Right atrium auricular region (tissue), 2 donors: ENCODE data around the gene PICK1. TPM values are rescaled to one million over a fixed set of nuclear protein-coding genes. Genes with fewer than 3 reads are reported as not detected.

Source experiments
- DNase-seq: peaks from one replicate; pipeline ENCODE4 v3.0.0-alpha.2; 2019; ENCODE audit warnings: low spot score
- H3K27ac ChIP-seq, 2 donors: fragments of 200-600 bp; sonication (generic); 1 replicate in 1 of 2; 2 replicates in 1 of 2; pipeline ENCODE4 v1.5.1; 2016 to 2019
- H3K27me3 ChIP-seq, 2 donors: fragments of 200-600 bp; sonication (generic); one replicate each; pipeline versions ENCODE4 v1.5.1 to v1.6.0; 2017 to 2019
- H3K36me3 ChIP-seq: fragments of 200-600 bp; sonication (generic); one replicate; pipeline ENCODE4 v1.5.1; 2016
- H3K4me1 ChIP-seq, 2 donors: fragments of 200-600 bp; sonication (generic); one replicate each; pipeline versions ENCODE4 v1.5.1 to v1.6.0; 2017 to 2019
- H3K4me3 ChIP-seq, 2 donors: fragments of 200-600 bp; sonication (generic); 1 replicate in 1 of 2; 2 replicates in 1 of 2; pipeline ENCODE4 v1.5.1; 2017 to 2019; ENCODE audit warnings: mild to moderate bottlenecking in 1 of 2, moderate library complexity in 1 of 2
- H3K9me3 ChIP-seq, 2 donors: fragments of 200-600 bp; sonication (generic); one replicate each; pipeline ENCODE4 v1.5.1; 2019
- total RNA-seq, 2 donors: library from RNA; depleted of rRNA; stranded (reverse); fragments of >200 nt; gene quantifications; one replicate each; pipeline ENCODE4 v1.1.0, GENCODE V29; 2016
- TF ChIP-seq, protein P1 (sequence below), 2 donors: fragments of 200-600 bp; sonication (generic); IDR thresholded peaks; one replicate each; pipeline ENCODE4 v1.5.1; 2019; ENCODE audit warnings: antibody characterized with exemption in 2 of 2

PICK1 gene
- total RNA-seq, 2 donors from 2014 or later: 33.1 to 36.0 TPM

DNA sequence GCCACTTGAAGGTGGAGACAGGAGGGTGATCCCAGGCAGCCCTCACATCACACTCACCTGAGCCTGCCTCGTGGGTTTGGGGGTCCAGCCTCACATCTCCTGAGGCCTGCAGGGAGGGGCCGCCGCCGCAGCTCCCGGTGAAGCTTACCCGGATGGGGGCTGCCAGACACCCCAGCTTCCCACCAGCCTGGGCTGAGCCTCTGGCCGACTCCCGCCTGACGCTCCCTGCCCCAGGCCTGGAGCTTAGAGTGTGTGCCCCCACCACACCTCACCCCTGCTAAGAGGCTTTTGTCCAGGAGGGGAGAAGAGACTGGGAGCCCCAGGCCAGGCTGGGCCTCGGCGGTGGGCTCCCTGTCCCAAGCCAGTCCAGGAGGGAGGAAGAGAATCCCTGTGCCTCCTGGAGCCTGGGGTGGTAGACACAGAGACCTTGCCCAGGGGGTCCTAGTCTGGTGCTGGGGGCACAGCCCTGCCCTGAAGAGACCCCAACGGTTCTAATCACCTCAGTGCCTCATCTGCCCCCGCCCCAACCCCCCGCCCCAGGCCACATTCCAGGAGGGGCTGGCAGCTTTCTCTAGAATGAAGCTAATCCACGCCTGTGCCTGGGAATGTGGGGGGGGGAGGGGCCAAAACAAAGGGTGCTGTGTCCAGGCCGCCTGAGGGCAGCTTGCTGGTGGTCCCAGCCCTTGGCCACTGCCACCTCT, 26.9 kb downstream of the PICK1 start, which contains the start of gene SLC16A8:
TSS of gene SLC16A8 (minus strand) at position 254 of the 701 bp plus-strand sequence. CDS start 1,311 bp downstream, outside the sequence.
- H3K9me3 ChIP-seq: no peaks in the 10 kb centered on the region
- no peak for DNase-seq
- H3K27me3 ChIP-seq: no peaks in the 10 kb centered on the region
- peaks cover 0 to 30% of the 10 kb centered on the region in 2 donors for H3K4me1 ChIP-seq
- no peak within 1 kb of the TSS for H3K4me3 ChIP-seq
- no peaks in the 10 kb centered on the region for H3K36me3 ChIP-seq
- TF ChIP-seq, protein P1, sequence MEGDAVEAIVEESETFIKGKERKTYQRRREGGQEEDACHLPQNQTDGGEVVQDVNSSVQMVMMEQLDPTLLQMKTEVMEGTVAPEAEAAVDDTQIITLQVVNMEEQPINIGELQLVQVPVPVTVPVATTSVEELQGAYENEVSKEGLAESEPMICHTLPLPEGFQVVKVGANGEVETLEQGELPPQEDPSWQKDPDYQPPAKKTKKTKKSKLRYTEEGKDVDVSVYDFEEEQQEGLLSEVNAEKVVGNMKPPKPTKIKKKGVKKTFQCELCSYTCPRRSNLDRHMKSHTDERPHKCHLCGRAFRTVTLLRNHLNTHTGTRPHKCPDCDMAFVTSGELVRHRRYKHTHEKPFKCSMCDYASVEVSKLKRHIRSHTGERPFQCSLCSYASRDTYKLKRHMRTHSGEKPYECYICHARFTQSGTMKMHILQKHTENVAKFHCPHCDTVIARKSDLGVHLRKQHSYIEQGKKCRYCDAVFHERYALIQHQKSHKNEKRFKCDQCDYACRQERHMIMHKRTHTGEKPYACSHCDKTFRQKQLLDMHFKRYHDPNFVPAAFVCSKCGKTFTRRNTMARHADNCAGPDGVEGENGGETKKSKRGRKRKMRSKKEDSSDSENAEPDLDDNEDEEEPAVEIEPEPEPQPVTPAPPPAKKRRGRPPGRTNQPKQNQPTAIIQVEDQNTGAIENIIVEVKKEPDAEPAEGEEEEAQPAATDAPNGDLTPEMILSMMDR (IDR thresholded peaks at IDR 0.05): no peak
- H3K27ac ChIP-seq: no peak within 1 kb of the TSS

DNA sequence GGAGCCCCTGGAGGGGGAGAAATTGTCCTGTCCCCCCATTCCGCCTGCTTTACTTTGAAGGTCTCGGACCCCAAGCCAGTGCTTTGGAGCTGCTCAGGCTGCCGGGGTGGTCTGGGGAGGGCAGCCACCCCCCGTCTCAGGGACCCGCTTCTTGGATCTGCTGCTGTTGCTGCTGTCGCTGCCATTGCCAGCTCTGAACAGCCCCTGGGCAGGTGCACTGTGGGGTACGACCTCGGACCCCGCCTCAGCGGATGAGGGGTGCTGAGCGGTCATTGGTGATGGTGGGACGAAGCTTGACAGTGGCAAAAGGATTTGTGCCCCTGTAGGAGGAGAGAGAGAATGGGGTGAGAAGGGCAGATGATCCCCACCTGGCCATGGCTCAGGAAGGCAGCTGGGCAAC, 27.9 kb downstream of the PICK1 start:
- H3K4me1 ChIP-seq: peaks cover 0 to 37% of the 10 kb centered on the region in 2 donors
- TF ChIP-seq, protein P1 (IDR thresholded peaks at IDR 0.05): no peak
- no peaks in the 10 kb centered on the region for H3K9me3 ChIP-seq
- DNase-seq: no peak
- no peak overlapping the region for H3K4me3 ChIP-seq
- H3K27me3 ChIP-seq: no peaks in the 10 kb centered on the region
- H3K36me3 ChIP-seq: no peaks in the 10 kb centered on the region
- no peak overlapping the region for H3K27ac ChIP-seq

DNA sequence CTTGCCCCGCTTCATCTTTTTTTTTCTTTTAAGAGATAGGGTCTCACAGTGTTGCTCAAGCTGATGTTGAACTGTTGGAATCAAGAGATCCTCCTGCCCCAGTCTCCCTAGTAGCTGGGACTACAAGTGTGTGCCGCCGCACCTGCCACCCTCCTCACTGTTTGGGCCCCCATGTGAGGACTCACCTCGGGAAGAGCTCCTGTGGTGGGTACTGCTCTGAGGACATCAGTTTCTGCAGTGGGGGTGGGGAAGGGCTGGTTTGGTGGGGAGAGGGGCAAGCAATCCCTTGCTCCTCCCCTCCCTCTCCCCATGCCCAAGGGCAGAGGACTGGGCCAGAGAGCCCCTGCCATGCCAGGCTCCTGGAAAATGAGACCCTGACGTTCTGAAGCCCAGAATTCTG, 28.3 kb downstream of the PICK1 start:
- no peaks in the 10 kb centered on the region for H3K9me3 ChIP-seq
- no peaks in the 10 kb centered on the region for H3K36me3 ChIP-seq
- TF ChIP-seq, protein P1 (IDR thresholded peaks at IDR 0.05): no peak
- H3K4me3 ChIP-seq: no peak overlapping the region
- DNase-seq: no peak
- no peaks in the 10 kb centered on the region for H3K27me3 ChIP-seq
- H3K27ac ChIP-seq: no peak overlapping the region
- peaks cover 0 to 35% of the 10 kb centered on the region in 2 donors for H3K4me1 ChIP-seq

DNA sequence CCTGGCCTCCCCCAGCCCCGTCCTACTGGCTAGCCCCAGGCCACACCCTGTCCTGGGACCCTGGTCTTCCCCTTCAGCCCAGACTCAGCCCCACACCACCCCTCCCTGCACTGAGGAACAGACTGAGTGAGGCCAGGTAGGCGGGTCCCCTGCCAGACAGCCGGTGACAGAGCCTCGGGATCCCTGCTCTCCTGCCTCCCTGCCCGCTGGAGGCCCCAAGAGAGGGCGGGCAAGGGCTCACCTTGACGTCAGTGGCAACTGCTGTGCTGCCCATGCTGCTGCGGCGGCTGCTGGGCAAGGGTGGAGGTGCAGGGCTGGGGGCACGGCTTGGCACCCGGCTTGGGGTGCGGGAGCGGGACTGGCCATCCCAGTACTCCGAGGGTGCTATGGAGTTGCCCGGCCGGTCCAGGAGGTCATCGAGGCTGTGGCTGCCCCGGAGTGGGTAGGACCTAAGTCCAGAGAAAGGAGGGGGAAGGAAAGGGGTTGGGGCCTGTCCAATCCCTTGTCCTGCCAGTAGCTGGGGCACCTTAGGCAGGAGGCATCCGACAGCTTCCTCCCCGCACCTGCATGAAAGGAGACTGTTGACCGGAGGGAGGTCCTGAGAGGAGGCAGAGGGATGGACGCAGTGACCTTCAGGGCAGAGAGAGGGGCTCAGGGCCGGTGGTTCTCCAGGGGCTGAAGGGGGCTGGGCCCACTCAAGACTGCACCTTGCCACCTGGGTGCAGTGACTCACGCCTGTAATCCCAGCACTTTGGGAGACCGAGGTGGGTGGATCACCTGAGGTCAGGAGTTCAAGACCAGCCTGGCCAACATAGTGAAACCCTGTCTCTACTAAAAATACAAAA, 29.0 kb downstream of the PICK1 start:
- Histone ChIP-seq H3K4me3 (no peak overlapping the region), H3K27ac (no peak overlapping the region), H3K36me3 (no peaks in the 10 kb centered on the region), H3K4me1 (peaks cover 0 to 29% of the 10 kb centered on the region in 2 donors), H3K9me3 (no peaks in the 10 kb centered on the region), H3K27me3 (no peaks in the 10 kb centered on the region)
- DNase-seq: no peak
- TF ChIP-seq, protein P1 (IDR thresholded peaks at IDR 0.05): no peak

DNA sequence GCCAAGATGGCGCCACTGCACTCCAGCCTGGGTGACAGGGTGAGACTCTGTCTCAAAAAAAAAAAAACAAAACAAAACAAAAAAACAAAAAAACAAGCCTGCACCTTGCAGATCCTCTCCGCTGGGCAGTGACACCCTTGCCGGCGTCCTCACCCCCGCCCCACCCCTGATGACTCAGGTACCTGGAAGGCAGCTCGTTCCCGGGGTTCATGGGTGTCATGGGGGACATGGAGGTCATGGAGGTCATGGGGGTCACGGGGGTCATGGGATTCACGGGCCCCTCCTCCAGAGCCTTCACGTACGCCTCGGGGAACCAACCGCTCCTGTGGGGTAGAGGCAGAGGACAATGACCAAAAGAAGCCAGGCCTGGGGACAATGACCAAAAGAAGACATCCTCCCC, 29.7 kb downstream of the PICK1 start:
- Histone ChIP-seq H3K4me1 (peaks cover 0 to 22% of the 10 kb centered on the region in 2 donors), H3K36me3 (no peaks in the 10 kb centered on the region), H3K27ac (no peak overlapping the region), H3K4me3 (no peak overlapping the region), H3K27me3 (no peaks in the 10 kb centered on the region), H3K9me3 (no peaks in the 10 kb centered on the region)
- no peak for DNase-seq
- TF ChIP-seq, protein P1 (IDR thresholded peaks at IDR 0.05): no peak
